ENCODE data around the gene LRRN4. TPM values are rescaled to one million over a fixed set of nuclear protein-coding genes. Genes with fewer than 3 reads are reported as not detected.

The LRRN4 gene
- total and polyA plus RNA-seq, 3 donors from 2014 or later = 0.08 to 3.1 (median 0.43) TPM

- Histone ChIP-seq H3K27ac (no peak overlapping the region), H3K36me3 (ENCODE audit: low read depth, missing control alignments) (no peaks in the 10 kb centered on the region), H3K4me1 (no peaks in the 10 kb centered on the region), H3K27me3 (no peaks in the 10 kb centered on the region), H3K4me3 (no peak overlapping the region), H3K9me3 (no peaks in the 10 kb centered on the region)
- DNase-seq = no peak
- intact Hi-C loops (cut with DNase I; ENCODE audit: low total_unique reads) = no loop called here
- 30 to 32% methylated on average over 5 to 8 of the region's 8 CpGs for WGBS, 2 donors
- no peak for TF ChIP-seq POLR2A (IDR thresholded peaks at IDR 0.05)
- no peak for TF ChIP-seq CTCF (IDR thresholded peaks at IDR 0.05)
These were observed 640 bp downstream of the LRRN4 start for GRCh38 chr20:6053064-6053775.

- Histone ChIP-seq H3K27me3 (no peaks in the 10 kb centered on the region), H3K4me3 (peak overlapping the region; percentile 15 to 44), H3K36me3 (ENCODE audit: low read depth, missing control alignments) (no peaks in the 10 kb centered on the region), H3K9me3 (no peaks in the 10 kb centered on the region), H3K4me1 (no peaks in the 10 kb centered on the region), H3K27ac (no peak overlapping the region)
- intact Hi-C loops (cut with DNase I; ENCODE audit: low total_unique reads) = no loop called here
- DNase-seq = no peak
- TF ChIP-seq POLR2A (IDR thresholded peaks at IDR 0.05) = no peak
- no peak for TF ChIP-seq CTCF (IDR thresholded peaks at IDR 0.05)
- 36 to 39% methylated on average over 5 of the region's 5 CpGs for WGBS, 2 donors
These were observed 2.4 kb downstream of the LRRN4 start for GRCh38 chr20:6051505-6051904.

- H3K4me3 ChIP-seq = no peak overlapping the region
- WGBS, 2 donors = 85 to 94% methylated on average over 3 of the region's 3 CpGs
- intact Hi-C loops (cut with DNase I; ENCODE audit: low total_unique reads) = no loop called here
- no peaks in the 10 kb centered on the region for H3K36me3 ChIP-seq (ENCODE audit: low read depth, missing control alignments)
- no peaks in the 10 kb centered on the region for H3K9me3 ChIP-seq
- no peak overlapping the region for H3K27ac ChIP-seq
- TF ChIP-seq CTCF (IDR thresholded peaks at IDR 0.05) (no peak), POLR2A (IDR thresholded peaks at IDR 0.05) (no peak)
- H3K4me1 ChIP-seq = no peaks in the 10 kb centered on the region
- no peaks in the 10 kb centered on the region for H3K27me3 ChIP-seq
- DNase-seq = no peak
These were observed 5.5 kb downstream of the LRRN4 start for GRCh38 chr20:6048391-6048790.

GRCh38 chr20:6046432-6046831 is 7.4 kb downstream of the LRRN4 start:
- no peaks in the 10 kb centered on the region for H3K27me3 ChIP-seq

More at GRCh38 chr20:6046432-6046831, 7.4 kb downstream of the LRRN4 start:
- Histone ChIP-seq H3K9me3 (no peaks in the 10 kb centered on the region), H3K4me3 (no peak overlapping the region), H3K36me3 (ENCODE audit: low read depth, missing control alignments) (no peaks in the 10 kb centered on the region), H3K4me1 (no peaks in the 10 kb centered on the region), H3K27ac (no peak overlapping the region)
- DNase-seq = no peak
- TF ChIP-seq CTCF (IDR thresholded peaks at IDR 0.05) (no peak), POLR2A (IDR thresholded peaks at IDR 0.05) (no peak)
- WGBS, 2 donors = 13 to 44% methylated on average over 1 of the region's 1 CpG
- intact Hi-C loops (cut with DNase I; ENCODE audit: low total_unique reads) = no loop called here

All from testis (tissue), 3 donors.